GM12878 (cell line): Measurements from ENCODE around the gene APBB3. TPM values are rescaled to one million over a fixed set of nuclear protein-coding genes. Genes with fewer than 3 reads are reported as not detected.
"Not testable (repeated sequence)": the region's sequence is repeated elsewhere in the genome, so short reads cannot be mapped to it uniquely, and the experiment has no call there.

ENCODE experiments used
- ATAC-seq: fragments of 200-7000 bp; cut with Tn5 transposase; 3 replicates; pipeline ENCODE4 v1.9.1; 2020; ENCODE audit warnings: mild to moderate bottlenecking, moderate library complexity
- BruUV-seq: library from RNA; stranded (reverse); fragments of 400-500 nt; replicated peaks from 2 replicates; lab custom pipeline; 2021; lab: Mats Ljungman, UMichigan
- CTCF ChIA-PET: fragments of 300-600 bp; sonication (Branson Sonifier 250); formaldehyde crosslinking; extraction: SDS; loops from one replicate; lab custom pipeline; 2021; ENCODE audit warnings: inconsistent platforms; lab: Yijun Ruan, JAX
- POLR2A ChIA-PET: fragments of 350-600 bp; formaldehyde crosslinking; extraction: SDS; loops from one replicate; lab custom pipeline; 2021; ENCODE audit warnings: inconsistent platforms; lab: Charles Lee
- RAD21 ChIA-PET: fragments of 300-600 bp; sonication (Branson Sonifier 250); formaldehyde crosslinking; loops from one replicate; lab custom pipeline; 2023; ENCODE audit warnings: antibody characterized with exemption; ENCODE audit not compliant: unreplicated experiment; lab: Charles Lee
- SMC1A ChIA-PET: fragments of 300-600 bp; sonication (Branson Sonifier 250); formaldehyde crosslinking; loops from one replicate; lab custom pipeline; 2023; ENCODE audit not compliant: unreplicated experiment, uncharacterized antibody; lab: Charles Lee
- DNase-seq: peaks from one replicate; pipeline ENCODE4 v3.0.0-alpha.2; 2011; ENCODE audit warnings: low read depth, low spot score
- FAIRE-seq: peaks from 3 replicates; lab custom pipeline; 2011; peaks lifted over from hg19 to GRCh38; lab: Jason Lieb, UNC
- H2AFZ ChIP-seq: 2 replicates; pipeline ENCODE4 v1.6.0; 2011; ENCODE audit warnings: low read depth, low read length, control low read depth; ENCODE audit not compliant: control insufficient read depth
- H3K27ac ChIP-seq: 2 replicates; pipeline ENCODE4 v1.5.1; 2011; ENCODE audit warnings: control low read depth; ENCODE audit not compliant: control insufficient read depth, insufficient read depth
- H3K27me3 ChIP-seq, 2 experiments: replicated peaks in 1 of 2; 2 replicates each; pipeline versions ENCODE4 v1.6.0 to v1.6.1; 2011; ENCODE audit warnings: low read length in 1 of 2; ENCODE audit not compliant: control insufficient read depth in 2 of 2, insufficient read depth in 2 of 2
- H3K36me3 ChIP-seq, 2 experiments: 2 replicates each; pipeline ENCODE4 v1.5.1; 2011; ENCODE audit warnings: low read length in 1 of 2; ENCODE audit not compliant: control insufficient read depth in 2 of 2, insufficient read depth in 2 of 2
- H3K4me1 ChIP-seq: 2 replicates; pipeline ENCODE4 v1.6.1; 2011; ENCODE audit warnings: mild to moderate bottlenecking, low read length, moderate library complexity, mixed read lengths; ENCODE audit not compliant: control insufficient read depth, insufficient read depth
- H3K4me2 ChIP-seq: 2 replicates; pipeline ENCODE4 v1.6.0; 2011; ENCODE audit warnings: control low read depth; ENCODE audit not compliant: control insufficient read depth, insufficient read depth
- H3K4me3 ChIP-seq: fragments of 200-600 bp; sonication (generic); 2 replicates; pipeline ENCODE4 v1.5.1; 2016
- H3K79me2 ChIP-seq: 2 replicates; pipeline ENCODE4 v1.6.0; 2011; ENCODE audit warnings: low read length; ENCODE audit not compliant: control insufficient read depth, insufficient read depth
- H3K9ac ChIP-seq: 2 replicates; pipeline ENCODE4 v1.8.0; 2011; ENCODE audit warnings: low read length, control low read depth, mixed read lengths; ENCODE audit not compliant: control insufficient read depth, insufficient read depth
- H3K9me3 ChIP-seq: replicated peaks from 3 replicates; pipeline ENCODE4 v1.5.1; 2011; ENCODE audit warnings: mild to moderate bottlenecking, low read length; ENCODE audit not compliant: control insufficient read depth, insufficient read depth
- H4K20me1 ChIP-seq: 2 replicates; pipeline ENCODE4 v1.6.0; 2011; ENCODE audit not compliant: control insufficient read depth, insufficient read depth
- FOXK2 ChIP-seq: fragments of 450-650 bp; IDR thresholded peaks from 2 replicates; pipeline ENCODE4 v1.6.1; 2017; ENCODE audit warnings: mild to moderate bottlenecking, moderate library complexity
- MAX ChIP-seq: IDR thresholded peaks from 2 replicates; pipeline ENCODE4 v1.6.1; 2012; ENCODE audit warnings: low read depth, low read length, improper control_type of control experiment
- NR2C2 ChIP-seq: IDR thresholded peaks from 2 replicates; pipeline ENCODE4 v1.6.1; 2011; ENCODE audit warnings: borderline replicate concordance, low read depth; ENCODE audit not compliant: control insufficient read depth, insufficient read length
- WGBS: methylation state at CpG from one replicate; pipeline ENCODE4 v1.1.6; 2016; ENCODE audit warnings: low lambda C conversion rate; ENCODE audit not compliant: insufficient replicate concordance, insufficient coverage; ENCODE audit errors: missing lambda C conversion rate; 5-methylcytosine and 5-hydroxymethylcytosine counted together
- in situ Hi-C: fragments of 300-500 bp; cut with MboI; formaldehyde crosslinking; loops from 9 replicates; pipeline ENCODE4 v1.14.3; 2018; ENCODE audit warnings: mixed read lengths
- intact Hi-C: fragments of 100-400 bp; cut with micrococcal nuclease; formaldehyde crosslinking; loops from one replicate; pipeline ENCODE4 v1.14.2; 2022; ENCODE audit not compliant: unreplicated experiment
- polyA plus RNA-seq, 11 experiments: library from polyadenylated mRNA; depleted of rRNA in 4 of 11; unstranded in 6 of 11; stranded (reverse) in 5 of 11; fragments of >200 nt; fragmentation: Nextera tagmentation in 4 of 11; fragmentation: Illumina TruSeq in 1 of 11; extraction: Ambion mirVana in 4 of 11; extraction: Trizol in 1 of 11; gene quantifications; 1 replicate in 1 of 11; 2 replicates in 10 of 11; pipeline versions ENCODE4 v1.2.1 to v1.2.3, GENCODE V29; 2011 to 2016; ENCODE audit warnings: inconsistent platforms in 2 of 11, missing spikeins in 2 of 11, low read depth in 1 of 11
- total RNA-seq, 4 experiments: library from RNA; depleted of rRNA in 3 of 4; stranded (reverse); fragments of >200 nt in 3 of 4; fragmentation: Illumina TruSeq in 1 of 4; extraction: Trizol in 1 of 4; gene quantifications; 2 replicates each; pipeline versions ENCODE4 v1.2.1 to v1.2.3, GENCODE V29; 2013 to 2021

The APBB3 gene
- total and polyA plus RNA-seq, 10 of the 15 experiments (the other 5 are each of a cell fraction or from before 2014, with no cell fraction given): 0.35 to 33.3 (median 14.3) TPM

GRCh38 chr5:140603734-140604133 is 39.3 kb upstream of the APBB3 start:
- Histone ChIP-seq H3K9me3 (no peaks in the 10 kb centered on the region), H2AFZ (no peak overlapping the region), H3K4me1 (no peaks in the 10 kb centered on the region), H3K79me2 (no peaks in the 10 kb centered on the region), H4K20me1 (no peaks in the 10 kb centered on the region), H3K27ac (no peak overlapping the region), H3K36me3 (no peaks in the 10 kb centered on the region), H3K27me3 (no peaks in the 10 kb centered on the region), H3K9ac (no peak overlapping the region), H3K4me2 (no peak overlapping the region), H3K4me3 (no peak overlapping the region)
- ATAC-seq: no peak
- POLR2A ChIA-PET: no interaction called here
- BruUV-seq: no TSS peak
- SMC1A ChIA-PET: no interaction called here
- intact Hi-C loops: no loop called here
- in situ Hi-C loops: no loop called here
- TF ChIP-seq MAX (no peak), FOXK2 (no peak), NR2C2 (no peak)
- 92% methylated on average over 2 of the region's 2 CpGs for WGBS
- RAD21 ChIA-PET: no interaction called here
- CTCF ChIA-PET: interaction anchor here (0.5 to 0.6 kb wide), 2 partner anchors 10 to 245 kb away, joined by 3 read pairs; no protein-coding TSS in a partner anchor
- DNase-seq: no peak
- no peak for FAIRE-seq

GRCh38 chr5:140603446-140603698 is 39.0 kb upstream of the APBB3 start:
- 76% methylated on average over 4 of the region's 4 CpGs for WGBS
- H3K27me3 ChIP-seq, H4K20me1 ChIP-seq, H3K79me2 ChIP-seq, intact Hi-C loops, H3K36me3 ChIP-seq, DNase-seq, H3K4me1 ChIP-seq, H3K9ac ChIP-seq, POLR2A ChIA-PET, BruUV-seq, CTCF ChIA-PET, H3K4me3 ChIP-seq, FAIRE-seq, H3K27ac ChIP-seq, H3K9me3 ChIP-seq, H3K4me2 ChIP-seq, ATAC-seq, H2AFZ ChIP-seq, RAD21 ChIA-PET, SMC1A ChIA-PET, in situ Hi-C loops: not testable (repeated sequence)
